Endodermal cell (in vitro differentiated cells): ENCODE results near the gene NLRP5. TPM values are rescaled to one million over a fixed set of nuclear protein-coding genes. Genes with fewer than 3 reads are reported as not detected.

Source experiments
- DNase-seq: peaks from one replicate; pipeline ENCODE4 v3.0.0-alpha.2; 2017
- H3K27ac ChIP-seq: 2 replicates; pipeline ENCODE4 v1.5.1; 2013; ENCODE audit warnings: mild to moderate bottlenecking, low read depth, low read length, moderate library complexity
- H3K27me3 ChIP-seq: 2 replicates; pipeline ENCODE4 v1.6.1; 2013; ENCODE audit warnings: mild to moderate bottlenecking, low read length, moderate library complexity; ENCODE audit not compliant: insufficient read depth, control insufficient read depth, poor library complexity, severe bottlenecking
- H3K36me3 ChIP-seq: 2 replicates; pipeline ENCODE4 v1.7.0; 2013; ENCODE audit warnings: mild to moderate bottlenecking, low read length, moderate library complexity; ENCODE audit not compliant: control insufficient read depth, insufficient read depth
- H3K4me1 ChIP-seq: one replicate; pipeline ENCODE4 v1.7.0; 2013; ENCODE audit warnings: low read length; ENCODE audit not compliant: control insufficient read depth, insufficient read depth
- H3K4me3 ChIP-seq: 2 replicates; pipeline ENCODE4 v1.5.1; 2013; ENCODE audit warnings: mild to moderate bottlenecking, low read length, moderate library complexity
- H3K9ac ChIP-seq: 2 replicates; pipeline ENCODE4 v1.6.1; 2013; ENCODE audit warnings: mild to moderate bottlenecking, low read length, moderate library complexity; ENCODE audit not compliant: poor library complexity, severe bottlenecking; ENCODE audit errors: extremely low read depth
- H3K9me3 ChIP-seq: 2 replicates; pipeline ENCODE4 v1.6.1; 2013; ENCODE audit warnings: mild to moderate bottlenecking, low read length, moderate library complexity; ENCODE audit not compliant: control insufficient read depth
- H3K27ac Mint-ChIP-seq: 2 replicates; pipeline ENCODE4 v1.8.0; 2020; ENCODE audit warnings: mixed read lengths
- H3K27me3 Mint-ChIP-seq: 2 replicates; pipeline ENCODE4 v1.8.0; 2021; ENCODE audit warnings: mild to moderate bottlenecking, mixed read lengths; ENCODE audit not compliant: insufficient read depth
- H3K36me3 Mint-ChIP-seq: 2 replicates; pipeline ENCODE4 v1.8.0; 2020; ENCODE audit warnings: low read depth, mixed read lengths
- H3K4me1 Mint-ChIP-seq: 2 replicates; pipeline ENCODE4 v1.8.0; 2020; ENCODE audit warnings: mixed read lengths
- H3K4me3 Mint-ChIP-seq: 2 replicates; pipeline ENCODE4 v1.8.0; 2020; ENCODE audit warnings: mild to moderate bottlenecking, moderate library complexity, mixed read lengths
- H3K9me3 Mint-ChIP-seq: 2 replicates; pipeline ENCODE4 v1.8.0; 2020; ENCODE audit warnings: mild to moderate bottlenecking, mixed read lengths
- CTCF ChIP-seq: fragments of 200-600 bp; sonication (generic); conservative IDR thresholded peaks from 2 replicates; pipeline ENCODE4 v1.5.0; 2021; ENCODE audit warnings: antibody characterized with exemption, mild to moderate bottlenecking
- WGBS, 2 experiments: methylation state at CpG; one replicate each; pipeline versions ENCODE4 v1.1.5 to v1.1.7; 2013; ENCODE audit warnings: missing lambda C conversion rate in 2 of 2, mixed read lengths in 1 of 2; ENCODE audit not compliant: insufficient coverage in 1 of 2, insufficient read length in 1 of 2; 5-methylcytosine and 5-hydroxymethylcytosine counted together
- total RNA-seq, 2 donors: library from RNA; stranded (reverse); fragmentation: NEBNext Ultra II Directional in 1 of 2; extraction: Animal tissue kit (Norgen Biotek cat#: 25700) in 1 of 2; gene quantifications; 2 replicates in 1 of 2; 3 replicates in 1 of 2; pipeline ENCODE4 v1.2.1, GENCODE V29; 2021

NLRP5 gene
- total RNA-seq, 2 donors from 2014 or later = not detected

- Mint-ChIP-seq H3K27ac (no peak overlapping the region), H3K27me3 (no peaks in the 10 kb centered on the region), H3K9me3 (peaks cover 80% of the 10 kb centered on the region), H3K36me3 (no peaks in the 10 kb centered on the region), H3K4me3 (no peak overlapping the region), H3K4me1 (no peaks in the 10 kb centered on the region)
- no peak for DNase-seq
- H3K4me1 ChIP-seq = no peaks in the 10 kb centered on the region
- H3K9me3 ChIP-seq = peaks cover 62% of the 10 kb centered on the region
- no peak for TF ChIP-seq CTCF
- no peak overlapping the region for H3K4me3 ChIP-seq
- H3K27me3 ChIP-seq = no peaks in the 10 kb centered on the region
- H3K27ac ChIP-seq = no peak overlapping the region
- no peaks in the 10 kb centered on the region for H3K36me3 ChIP-seq
- no peak overlapping the region for H3K9ac ChIP-seq
- WGBS, 2 experiments = 73 to 87% methylated on average over 3 to 9 of the region's 9 CpGs
Measured at GRCh38 chr19:55980415-55980814, 6.2 kb upstream of the NLRP5 start.

- H3K27ac Mint-ChIP-seq = no peak overlapping the region
- WGBS, 2 experiments = 43% methylated on average over 1 of the region's 1 CpG; no CpG with 5 or more reads in 1 of the 2 experiments
- no peaks in the 10 kb centered on the region for H3K4me1 Mint-ChIP-seq
- no peaks in the 10 kb centered on the region for H3K4me1 ChIP-seq
- no peak overlapping the region for H3K4me3 ChIP-seq
- TF ChIP-seq CTCF = no peak
- H3K27me3 Mint-ChIP-seq = peaks cover 2% of the 10 kb centered on the region
- H3K27ac ChIP-seq = no peak overlapping the region
- peaks cover 84% of the 10 kb centered on the region for H3K9me3 Mint-ChIP-seq
- no peaks in the 10 kb centered on the region for H3K27me3 ChIP-seq
- peaks cover 68% of the 10 kb centered on the region for H3K9me3 ChIP-seq
- no peak for DNase-seq
- no peak overlapping the region for H3K9ac ChIP-seq
- H3K36me3 ChIP-seq = no peaks in the 10 kb centered on the region
- H3K4me3 Mint-ChIP-seq = no peak overlapping the region
- peaks cover 1% of the 10 kb centered on the region for H3K36me3 Mint-ChIP-seq
Measured at GRCh38 chr19:55985254-55985653, 1.3 kb upstream of the NLRP5 start.

GRCh38 chr19:55990831-55991230 is 4.3 kb downstream of the NLRP5 start:
- H3K9ac ChIP-seq = no peak overlapping the region
- H3K4me3 ChIP-seq = no peak overlapping the region
- no peak overlapping the region for H3K27ac ChIP-seq
- no peak for TF ChIP-seq CTCF
- no peak overlapping the region for H3K4me3 Mint-ChIP-seq
- H3K4me1 ChIP-seq = no peaks in the 10 kb centered on the region
- WGBS, 2 experiments = 74 to 75% methylated on average over 4 of the region's 5 CpGs
- H3K27ac Mint-ChIP-seq = no peak overlapping the region
- no peaks in the 10 kb centered on the region for H3K27me3 ChIP-seq
- H3K36me3 Mint-ChIP-seq = peaks cover 1% of the 10 kb centered on the region
- H3K36me3 ChIP-seq = no peaks in the 10 kb centered on the region
- peaks cover 59% of the 10 kb centered on the region for H3K9me3 ChIP-seq
- no peak for DNase-seq
- peaks cover 86% of the 10 kb centered on the region for H3K9me3 Mint-ChIP-seq
- H3K4me1 Mint-ChIP-seq = no peaks in the 10 kb centered on the region
- peaks cover 2% of the 10 kb centered on the region for H3K27me3 Mint-ChIP-seq
